Astrocyte of the hippocampus (primary cell): ENCODE data around the gene FOSL1.
A peak's percentile ranks its signal among the peaks of the same experiment; 100 is the strongest.

ENCODE experiments used
- DNase-seq: peaks from one replicate; pipeline ENCODE4 v3.0.0; 2011; ENCODE audit warnings: low read depth, low spot score

Gene FOSL1

DNA sequence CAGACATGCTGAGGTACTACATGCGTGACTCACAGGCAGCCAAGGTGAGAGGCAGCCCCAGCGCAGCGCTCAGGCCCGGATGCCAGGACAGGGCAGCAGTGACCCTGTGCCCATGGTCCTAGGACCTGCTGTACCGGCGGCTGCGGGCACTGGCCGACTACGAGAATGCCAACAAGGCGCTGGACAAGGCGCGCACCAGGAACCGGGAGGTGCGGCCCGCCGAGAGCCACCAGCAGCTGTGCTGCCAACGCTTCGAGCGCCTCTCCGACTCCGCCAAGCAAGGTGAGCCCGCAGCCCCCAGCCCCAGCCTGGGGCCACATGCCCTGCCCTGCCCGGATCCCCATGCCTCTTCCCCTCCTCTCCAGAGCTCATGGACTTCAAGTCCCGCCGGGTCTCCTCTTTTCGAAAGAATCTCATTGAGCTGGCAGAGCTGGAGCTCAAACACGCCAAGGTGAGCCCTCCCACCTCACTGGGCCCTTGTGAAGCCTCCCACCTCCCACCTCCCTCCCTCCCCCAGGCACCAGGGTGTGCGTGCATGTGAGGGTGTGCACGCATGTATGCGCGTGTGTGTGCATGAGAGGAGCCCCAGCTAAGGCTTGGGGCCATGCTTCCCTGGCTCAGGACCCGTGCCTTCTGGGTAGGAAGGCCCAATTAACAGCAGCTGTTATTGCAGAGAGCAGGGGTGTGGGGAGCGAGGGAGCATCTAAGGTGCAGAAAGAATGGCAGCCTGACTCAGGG, 47.5 kb downstream of the FOSL1 start:
- DNase-seq, result peak; percentile 4

DNA sequence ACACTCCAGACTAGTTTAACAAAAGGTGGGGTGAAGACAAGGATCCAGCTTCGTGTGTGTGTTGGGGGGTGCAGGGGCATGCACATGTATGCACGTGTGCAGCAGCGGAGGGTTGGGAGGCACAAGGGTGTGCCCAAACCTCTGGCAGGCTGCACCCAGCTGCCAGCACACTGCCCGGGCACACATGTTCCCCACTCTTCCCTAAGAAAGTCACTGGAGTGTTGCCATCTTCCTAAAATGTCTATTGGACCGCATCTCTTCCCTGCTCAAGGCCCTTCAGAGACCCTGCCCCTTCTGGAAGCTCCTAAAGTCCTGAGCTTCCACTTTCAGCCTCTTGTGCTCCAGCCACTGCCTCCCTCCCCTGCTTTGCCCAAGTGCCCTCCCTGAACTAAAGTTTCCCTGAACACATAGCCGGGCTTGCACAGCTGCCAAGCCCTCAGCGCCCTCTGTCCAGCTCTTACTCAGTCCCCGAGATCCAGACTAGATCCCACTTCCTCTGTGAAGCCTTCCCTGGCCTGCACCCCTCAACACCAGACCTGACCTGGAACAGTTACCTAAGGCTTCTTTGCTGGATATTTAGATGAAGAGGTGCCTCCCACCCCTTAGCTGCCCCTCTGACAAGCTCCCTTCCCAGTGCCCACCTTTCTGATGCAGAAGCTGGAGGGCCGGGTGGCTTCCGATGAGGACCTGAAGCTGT, 48.2 kb downstream of the FOSL1 start:
- peak; percentile 3 for DNase-seq

DNA sequence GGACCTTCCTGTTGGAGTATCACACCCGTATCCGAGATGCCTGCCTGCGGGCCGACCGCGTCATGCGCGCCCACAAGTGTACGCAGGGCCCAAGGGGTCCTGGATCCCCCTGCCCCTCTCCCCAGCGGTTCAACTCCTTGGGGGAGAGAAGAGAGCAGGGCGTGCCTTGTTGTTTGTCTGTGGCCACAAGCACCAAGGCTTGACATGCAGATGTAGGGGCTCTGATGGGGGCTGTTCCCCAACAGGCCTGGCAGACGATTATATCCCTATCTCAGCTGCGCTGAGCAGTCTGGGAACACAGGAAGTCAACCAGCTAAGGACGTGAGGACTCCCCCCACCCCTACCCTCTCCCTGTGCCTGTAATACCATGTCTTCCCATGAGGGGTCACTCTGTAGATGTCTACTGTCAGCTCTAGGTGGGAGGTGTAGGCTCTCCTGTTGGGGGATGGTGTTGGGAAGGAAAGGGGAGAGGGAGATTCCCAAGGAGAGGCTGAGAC, 49.1 kb downstream of the FOSL1 start:
- peak; percentile 47 for DNase-seq

DNA sequence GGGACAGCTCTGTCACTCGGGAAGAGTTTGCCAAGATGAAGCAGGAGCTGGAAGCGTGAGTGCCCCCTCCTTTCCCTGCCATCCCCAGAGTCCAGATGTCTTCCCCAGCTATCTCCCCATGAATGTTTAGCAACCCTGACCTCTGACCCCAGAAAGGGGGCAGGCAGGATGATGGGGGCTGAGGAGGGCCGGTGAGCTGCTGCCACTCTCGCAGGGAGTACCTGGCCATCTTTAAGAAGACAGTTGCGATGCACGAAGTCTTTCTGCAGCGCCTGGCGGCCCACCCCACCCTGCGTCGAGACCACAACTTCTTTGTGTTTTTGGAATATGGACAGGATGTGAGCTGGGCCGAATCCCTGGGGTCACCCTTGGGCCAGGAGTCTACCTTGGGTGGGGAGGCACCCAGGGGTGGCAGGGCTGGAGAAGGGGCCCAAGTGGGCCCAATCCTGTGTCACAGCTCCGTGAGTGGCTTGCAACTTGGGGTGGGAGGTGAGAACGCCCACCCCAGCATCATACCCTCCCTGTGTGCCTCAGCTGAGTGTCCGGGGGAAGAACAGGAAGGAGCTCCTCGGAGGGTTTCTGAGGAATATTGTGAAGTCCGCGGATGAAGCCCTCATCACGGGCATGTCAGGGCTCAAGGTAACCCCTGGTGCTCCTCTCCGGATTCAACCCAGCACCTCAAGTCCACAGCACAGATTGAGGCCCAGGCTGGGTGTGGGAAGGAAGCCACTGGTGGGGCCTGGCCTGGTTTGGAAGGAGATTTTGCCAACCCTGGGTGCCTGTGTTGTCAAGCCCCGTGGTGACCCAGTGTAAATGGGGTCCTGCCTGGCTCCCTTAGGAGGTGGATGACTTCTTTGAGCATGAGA, 49.7 kb downstream of the FOSL1 start:
- DNase-seq, result peak; percentile 5

DNA sequence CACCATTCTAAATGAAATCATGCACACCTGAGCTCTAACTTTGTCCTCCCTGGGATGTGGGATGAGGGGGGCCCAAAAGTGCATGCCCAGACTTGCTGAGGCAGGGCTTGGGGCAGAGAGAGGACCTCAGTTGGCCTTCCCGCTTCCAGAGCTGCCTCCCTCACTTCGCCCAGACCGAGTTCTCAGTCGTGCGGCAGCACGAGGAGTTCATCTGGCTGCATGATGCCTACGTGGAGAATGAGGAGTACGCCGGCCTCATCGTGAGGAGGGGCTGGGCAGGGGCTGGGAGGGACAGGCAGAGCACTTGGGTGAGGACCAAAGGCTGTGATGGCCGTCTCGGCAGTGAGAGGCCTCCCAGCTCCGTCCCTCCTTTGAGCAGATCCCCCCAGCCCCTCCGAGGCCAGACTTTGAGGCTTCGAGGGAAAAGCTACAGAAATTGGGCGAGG, 50.4 kb downstream of the FOSL1 start:
- DNase-seq, result peak; percentile 8

DNA sequence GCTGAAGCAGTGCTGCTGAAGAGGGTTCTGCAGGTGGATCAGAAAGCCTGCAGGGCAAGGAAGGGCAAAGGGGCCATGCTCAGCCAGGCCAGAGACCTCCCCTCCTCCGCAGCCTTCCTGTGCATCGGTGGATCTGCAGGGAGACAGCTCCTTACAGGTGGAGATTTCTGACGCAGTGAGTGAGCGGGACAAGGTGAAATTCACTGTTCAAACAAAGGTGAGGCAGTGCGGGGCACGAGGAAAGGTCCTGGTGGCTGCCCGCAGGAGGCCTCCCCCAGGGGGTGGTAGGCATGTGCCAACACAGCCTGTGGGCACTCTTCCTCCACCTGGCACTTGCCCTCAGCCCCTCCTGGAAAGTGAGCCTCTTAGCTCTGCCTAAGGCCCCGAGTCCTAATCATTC, 50.8 kb downstream of the FOSL1 start:
- no peak for DNase-seq

DNA sequence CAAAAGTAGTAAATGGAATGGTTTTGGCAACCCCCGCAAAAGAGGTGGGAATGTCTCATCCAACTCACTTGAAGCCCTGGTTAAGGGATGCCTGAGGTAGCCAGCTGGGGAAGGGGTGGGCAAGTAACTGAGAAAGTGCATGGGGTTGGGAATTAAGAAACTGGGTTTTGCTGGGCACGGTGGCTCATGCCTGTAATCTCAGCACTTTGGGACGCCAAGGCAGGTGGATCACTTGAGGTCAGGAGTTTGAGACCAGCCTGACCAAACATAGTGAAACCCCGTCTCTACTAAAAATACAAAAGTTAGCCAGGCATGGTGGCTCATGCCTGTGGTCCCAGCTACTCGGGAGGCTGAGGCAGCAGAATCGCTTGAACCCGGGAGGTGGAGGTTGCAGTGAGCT, 51.5 kb downstream of the FOSL1 start:
- peak; percentile 12 for DNase-seq

DNA sequence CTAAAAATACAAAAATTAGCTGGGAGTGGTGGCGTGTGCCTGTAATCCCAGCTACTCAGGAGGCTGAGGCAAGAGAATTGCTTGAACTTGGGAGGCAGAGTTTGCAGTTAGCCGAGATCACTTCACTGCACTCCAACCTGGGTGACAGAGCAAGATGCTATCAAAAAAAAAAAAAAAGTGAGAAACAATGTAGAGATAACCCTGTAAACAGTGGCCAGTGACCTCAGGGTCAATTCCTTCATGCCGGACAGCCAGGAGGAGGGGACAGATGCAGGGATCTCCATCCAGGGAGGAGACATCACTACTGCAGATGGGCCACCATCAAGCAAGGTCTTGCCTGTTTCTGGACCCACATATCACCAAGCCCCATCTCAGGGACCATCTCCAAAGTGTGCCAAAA, 52.4 kb downstream of the FOSL1 start:
- no peak for DNase-seq

DNA sequence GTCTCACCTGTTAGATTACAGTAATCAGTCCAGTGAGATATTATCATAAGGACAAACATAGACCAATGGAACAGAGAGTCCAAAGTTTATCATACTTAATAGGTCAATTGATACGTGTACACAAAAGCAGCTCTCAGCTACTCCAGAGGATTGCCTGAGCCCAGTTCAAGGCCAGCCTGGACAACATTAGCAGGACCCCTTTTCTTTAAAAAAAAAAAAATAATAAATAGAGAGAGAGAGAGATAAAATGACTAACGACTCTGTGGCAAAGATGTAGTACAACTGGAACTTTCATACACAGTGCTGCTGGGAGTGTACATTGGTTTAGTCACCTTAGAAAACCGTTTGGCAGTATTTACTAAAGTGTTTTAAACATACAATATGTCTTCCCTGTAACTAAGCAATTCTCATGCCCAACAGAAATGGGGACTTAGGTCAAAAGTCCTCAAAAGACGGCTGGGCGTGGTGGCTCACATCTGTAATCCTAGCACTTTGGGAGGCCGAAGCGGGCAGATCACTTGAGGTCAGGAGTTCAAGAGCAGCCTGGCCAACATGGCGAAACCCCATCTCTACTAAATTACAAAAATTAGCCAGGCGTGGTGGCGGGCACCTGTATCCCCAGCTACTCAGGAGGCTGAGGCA, 55.8 kb downstream of the FOSL1 start:
- DNase-seq, result no peak

DNA sequence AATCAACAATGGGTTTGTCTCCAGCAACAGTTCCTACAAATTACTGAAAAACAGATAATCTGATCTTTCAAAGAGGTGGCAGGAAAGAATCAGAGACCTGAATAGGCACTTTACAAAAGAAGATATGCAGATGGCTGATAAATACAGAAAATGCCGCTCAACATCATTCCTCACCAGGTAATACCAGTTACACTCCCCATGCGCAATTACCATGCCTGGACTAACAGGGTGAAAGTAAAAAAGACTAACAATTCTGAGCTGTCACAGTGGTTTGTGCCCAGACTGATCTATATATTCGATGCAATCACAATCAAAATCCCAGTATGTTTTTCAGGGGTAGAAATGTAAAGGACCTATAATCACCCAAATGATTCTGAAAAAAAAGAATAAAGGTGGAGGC, 56.4 kb downstream of the FOSL1 start:
- DNase-seq, result no peak

DNA sequence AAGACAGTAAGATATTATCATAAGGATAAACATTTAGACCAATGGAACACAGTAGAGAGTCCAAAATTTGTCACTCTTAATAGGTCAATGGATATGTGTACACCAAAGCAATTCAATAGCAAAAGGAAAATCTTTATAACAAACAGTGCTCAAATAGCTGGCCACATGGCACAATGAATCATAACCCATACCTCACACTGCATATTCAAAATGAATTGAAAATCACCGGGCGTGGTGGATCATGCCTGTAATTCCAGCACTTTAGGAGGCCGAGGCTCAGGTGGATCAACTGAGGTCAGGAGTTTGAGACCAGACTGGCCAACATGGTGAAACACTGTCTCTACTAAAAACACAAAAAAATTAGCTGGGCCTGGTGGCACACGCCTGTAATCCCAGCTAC, 58.0 kb downstream of the FOSL1 start:
- DNase-seq, result no peak
